Vagina (tissue), 2 donors: ENCODE results near the gene DRGX.

Source experiments
- POLR2A ChIP-seq, 2 donors: fragments of 450-650 bp; IDR thresholded peaks; one replicate each; pipeline ENCODE4 v1.6.1; 2017; ENCODE audit warnings: antibody characterized with exemption in 2 of 2, mild to moderate bottlenecking in 2 of 2, moderate library complexity in 2 of 2
- TF ChIP-seq, protein P1 (sequence below), 3 experiments: fragments of 450-650 bp in 2 of 3; fragments of 200-600 bp in 1 of 3; sonication (generic) in 1 of 3; IDR thresholded peaks; one replicate each; pipeline ENCODE4 v1.5.1; 2017 to 2019; ENCODE audit warnings: antibody characterized with exemption in 3 of 3, mild to moderate bottlenecking in 2 of 3, moderate library complexity in 2 of 3

- no peak for TF ChIP-seq POLR2A (IDR thresholded peaks at IDR 0.05)
- TF ChIP-seq, protein P1, sequence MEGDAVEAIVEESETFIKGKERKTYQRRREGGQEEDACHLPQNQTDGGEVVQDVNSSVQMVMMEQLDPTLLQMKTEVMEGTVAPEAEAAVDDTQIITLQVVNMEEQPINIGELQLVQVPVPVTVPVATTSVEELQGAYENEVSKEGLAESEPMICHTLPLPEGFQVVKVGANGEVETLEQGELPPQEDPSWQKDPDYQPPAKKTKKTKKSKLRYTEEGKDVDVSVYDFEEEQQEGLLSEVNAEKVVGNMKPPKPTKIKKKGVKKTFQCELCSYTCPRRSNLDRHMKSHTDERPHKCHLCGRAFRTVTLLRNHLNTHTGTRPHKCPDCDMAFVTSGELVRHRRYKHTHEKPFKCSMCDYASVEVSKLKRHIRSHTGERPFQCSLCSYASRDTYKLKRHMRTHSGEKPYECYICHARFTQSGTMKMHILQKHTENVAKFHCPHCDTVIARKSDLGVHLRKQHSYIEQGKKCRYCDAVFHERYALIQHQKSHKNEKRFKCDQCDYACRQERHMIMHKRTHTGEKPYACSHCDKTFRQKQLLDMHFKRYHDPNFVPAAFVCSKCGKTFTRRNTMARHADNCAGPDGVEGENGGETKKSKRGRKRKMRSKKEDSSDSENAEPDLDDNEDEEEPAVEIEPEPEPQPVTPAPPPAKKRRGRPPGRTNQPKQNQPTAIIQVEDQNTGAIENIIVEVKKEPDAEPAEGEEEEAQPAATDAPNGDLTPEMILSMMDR (IDR thresholded peaks at IDR 0.05): no peak
These were observed 44.9 kb downstream of the DRGX start for GRCh38 chr10:49350846-49351532.
